GM12874 (cell line): ENCODE data around the gene TNPO2.

Source experiments
- TF ChIP-seq, protein P1 (sequence below): IDR thresholded peaks from 2 replicates; pipeline ENCODE4 v1.5.1; 2011; ENCODE audit warnings: low read depth, mild to moderate bottlenecking, control low read depth, low read length, moderate library complexity; ENCODE audit not compliant: insufficient read depth

The TNPO2 gene

DNA sequence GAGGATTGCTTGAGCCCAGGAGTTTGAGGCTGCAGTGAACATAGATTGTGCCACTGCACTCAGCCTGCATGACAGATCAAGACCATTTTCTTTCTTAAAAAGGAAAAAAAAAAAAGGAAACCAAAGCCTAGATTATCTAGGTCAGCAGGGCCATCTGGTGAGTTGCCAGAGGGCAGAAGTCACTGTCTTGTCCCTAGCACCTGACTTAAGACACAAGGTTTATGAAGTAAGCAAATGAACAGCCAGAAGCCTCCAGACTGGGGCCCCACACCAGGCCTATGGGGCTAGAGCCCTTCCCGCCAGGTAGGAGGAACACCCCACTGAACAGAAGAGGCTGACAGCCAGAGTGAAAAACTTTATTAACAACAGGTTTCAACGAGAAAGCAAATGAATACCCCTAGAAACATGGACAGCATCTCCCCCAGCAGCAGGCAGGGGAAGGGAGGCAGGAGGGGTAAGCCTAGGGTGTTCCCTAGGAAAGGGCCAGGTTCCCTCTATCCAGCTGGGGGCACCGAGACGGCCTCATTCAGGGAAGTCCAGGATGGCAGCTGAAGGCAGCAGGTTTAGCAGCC is 55.9 kb downstream of the TNPO2 start:
- TF ChIP-seq, protein P1, sequence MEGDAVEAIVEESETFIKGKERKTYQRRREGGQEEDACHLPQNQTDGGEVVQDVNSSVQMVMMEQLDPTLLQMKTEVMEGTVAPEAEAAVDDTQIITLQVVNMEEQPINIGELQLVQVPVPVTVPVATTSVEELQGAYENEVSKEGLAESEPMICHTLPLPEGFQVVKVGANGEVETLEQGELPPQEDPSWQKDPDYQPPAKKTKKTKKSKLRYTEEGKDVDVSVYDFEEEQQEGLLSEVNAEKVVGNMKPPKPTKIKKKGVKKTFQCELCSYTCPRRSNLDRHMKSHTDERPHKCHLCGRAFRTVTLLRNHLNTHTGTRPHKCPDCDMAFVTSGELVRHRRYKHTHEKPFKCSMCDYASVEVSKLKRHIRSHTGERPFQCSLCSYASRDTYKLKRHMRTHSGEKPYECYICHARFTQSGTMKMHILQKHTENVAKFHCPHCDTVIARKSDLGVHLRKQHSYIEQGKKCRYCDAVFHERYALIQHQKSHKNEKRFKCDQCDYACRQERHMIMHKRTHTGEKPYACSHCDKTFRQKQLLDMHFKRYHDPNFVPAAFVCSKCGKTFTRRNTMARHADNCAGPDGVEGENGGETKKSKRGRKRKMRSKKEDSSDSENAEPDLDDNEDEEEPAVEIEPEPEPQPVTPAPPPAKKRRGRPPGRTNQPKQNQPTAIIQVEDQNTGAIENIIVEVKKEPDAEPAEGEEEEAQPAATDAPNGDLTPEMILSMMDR, result no peak

DNA sequence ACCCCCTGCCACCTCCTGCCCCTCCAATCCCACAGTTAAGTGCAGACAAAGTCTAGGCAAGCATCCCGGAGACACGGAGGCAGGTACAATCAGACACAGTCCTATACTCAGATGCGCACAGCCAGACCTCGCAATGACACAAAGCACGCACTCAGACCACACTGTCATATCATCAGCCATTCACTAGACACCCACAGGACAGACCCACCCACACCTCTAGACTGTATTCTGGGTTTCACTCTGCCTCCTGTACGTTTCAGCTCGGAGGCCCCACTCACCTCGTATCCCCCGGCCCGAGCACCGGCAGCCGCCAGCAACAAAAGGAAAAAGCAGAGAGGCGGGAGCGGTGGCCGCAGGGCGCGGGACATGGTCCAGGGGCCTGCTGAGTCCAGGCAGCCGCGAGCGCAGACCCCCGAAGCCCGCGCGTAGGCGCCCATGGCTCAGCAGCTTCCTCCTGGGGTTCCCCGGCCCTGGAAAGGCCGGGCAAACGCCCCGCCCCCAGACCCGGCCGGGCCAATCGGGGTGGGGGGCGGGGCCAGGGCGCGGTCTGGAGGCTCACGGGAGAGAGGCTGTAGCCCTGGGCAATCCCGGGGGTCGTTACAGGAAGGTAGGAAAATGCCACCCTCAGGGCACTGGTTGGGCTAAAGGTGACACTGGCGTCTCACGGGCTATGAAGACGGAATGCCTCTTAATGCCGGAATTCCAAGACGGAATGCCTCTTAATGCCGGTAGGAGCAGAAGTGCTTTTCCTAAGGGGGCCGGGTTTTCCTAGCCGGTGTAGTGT is 57.3 kb downstream of the TNPO2 start, which contains the start of the genes MAN2B1 and WDR83:
Gene MAN2B1 (minus strand): TSS at position 478 of the 784 bp plus-strand sequence. CDS start 41 bp downstream, at position 437.
Gene WDR83 (plus strand): TSS at position 543 of the 784 bp plus-strand sequence. CDS start 2,984 bp downstream, outside the sequence.
- TF ChIP-seq, protein P1, result no peak

- TF ChIP-seq, protein P1, result no peak
Measured at GRCh38 chr19:12665671-12666264, 58.0 kb downstream of the TNPO2 start.

- TF ChIP-seq, protein P1, result no peak
Measured at GRCh38 chr19:12665281-12665573, 58.5 kb downstream of the TNPO2 start.

- TF ChIP-seq, protein P1, result no peak
Measured at GRCh38 chr19:12664406-12665280, 59.1 kb downstream of the TNPO2 start.

DNA sequence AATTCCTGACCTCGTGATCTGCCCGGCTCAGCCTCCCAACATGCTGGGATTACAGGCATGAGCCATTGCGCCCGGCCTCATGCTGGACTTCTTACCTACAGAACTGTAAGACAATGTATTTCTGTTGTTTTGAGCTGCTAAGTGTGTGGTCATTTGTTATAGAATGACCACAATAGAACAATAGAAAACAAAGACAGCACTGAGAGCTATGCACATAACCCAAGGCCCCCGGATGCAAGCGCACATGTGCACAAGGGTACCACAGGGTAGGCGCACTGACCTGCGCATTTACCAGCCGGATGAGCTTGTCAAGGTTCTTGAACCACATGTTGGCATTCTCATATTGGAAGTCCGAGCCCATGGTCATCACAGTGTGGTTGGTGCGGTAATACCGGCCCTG is 62.8 kb downstream of the TNPO2 start:
- TF ChIP-seq, protein P1, result no peak

DNA sequence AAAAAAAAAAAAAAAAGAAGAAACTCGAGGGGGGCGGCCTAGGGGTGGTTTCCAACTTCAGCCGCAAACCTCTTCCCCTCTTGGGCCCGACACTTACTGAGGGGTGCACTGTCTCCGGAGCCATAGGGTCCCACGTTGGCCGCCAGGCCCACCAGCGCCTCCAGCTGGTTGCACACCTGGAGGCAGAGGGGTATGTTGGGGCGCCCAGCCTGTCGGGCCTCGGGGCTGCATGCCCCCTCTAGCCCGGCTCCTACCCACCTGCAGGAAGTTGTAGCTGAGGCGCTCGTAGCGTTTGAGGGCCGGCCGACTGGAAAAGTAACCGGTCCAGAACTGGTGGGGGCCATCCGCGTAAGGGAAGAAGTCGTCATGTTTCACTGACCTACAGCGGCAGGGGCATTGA is 65.8 kb downstream of the TNPO2 start:
- TF ChIP-seq, protein P1, result peak; percentile 27; the same call in 1 of the 2 replicates
